Stimulated activated CD4-positive, alpha-beta T cell treated with anti-CD3 and anti-CD28 coated beads, TNF-alpha, amount 100 ng/mL, for 24 hours (primary cell): ENCODE measurements around the gene TECPR2.

Experiments used
- DNase-seq, 3 experiments: peaks; one replicate each; pipeline ENCODE4 v3.0.0-alpha.2; 2020; ENCODE audit warnings: low read depth in 3 of 3

The TECPR2 gene

DNA sequence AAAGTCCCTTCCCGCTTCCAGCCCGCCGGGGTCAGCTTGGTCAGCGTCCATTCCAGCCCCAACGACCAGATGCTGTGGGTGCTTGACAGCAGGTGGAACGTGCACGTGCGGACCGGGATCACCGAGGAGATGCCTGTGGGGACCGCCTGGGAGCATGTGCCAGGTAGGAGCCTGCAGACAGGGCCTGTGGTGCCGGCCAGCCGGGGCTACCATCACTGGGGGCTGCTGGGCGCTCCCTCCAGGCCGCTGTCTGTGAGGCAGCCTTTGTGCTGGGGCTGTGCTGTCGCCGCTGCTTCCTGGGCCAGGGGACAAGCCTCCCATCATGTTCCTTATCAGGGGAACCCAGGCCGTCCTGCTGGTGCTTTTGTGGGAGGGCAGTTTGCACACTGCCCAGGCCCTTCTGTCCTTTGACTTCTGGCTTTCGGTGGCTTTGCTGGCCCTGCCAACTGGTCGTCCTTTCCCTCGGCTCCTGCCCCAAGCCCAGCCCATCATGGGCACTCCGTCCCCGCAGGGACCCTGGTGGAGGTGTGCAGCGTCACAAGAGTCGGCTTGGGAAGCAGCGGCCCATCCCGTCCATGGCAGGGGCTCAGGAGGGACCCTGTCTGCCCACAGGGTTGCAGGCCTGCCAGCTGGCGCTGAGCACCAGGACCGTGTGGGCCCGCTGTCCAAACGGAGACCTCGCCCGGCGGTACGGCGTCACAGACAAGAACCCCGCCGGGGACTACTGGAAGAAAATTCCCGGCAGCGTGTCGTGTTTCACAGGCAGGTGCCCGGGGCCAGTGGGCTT is 134.4 kb downstream of the TECPR2 start:
- no peak for DNase-seq

DNA sequence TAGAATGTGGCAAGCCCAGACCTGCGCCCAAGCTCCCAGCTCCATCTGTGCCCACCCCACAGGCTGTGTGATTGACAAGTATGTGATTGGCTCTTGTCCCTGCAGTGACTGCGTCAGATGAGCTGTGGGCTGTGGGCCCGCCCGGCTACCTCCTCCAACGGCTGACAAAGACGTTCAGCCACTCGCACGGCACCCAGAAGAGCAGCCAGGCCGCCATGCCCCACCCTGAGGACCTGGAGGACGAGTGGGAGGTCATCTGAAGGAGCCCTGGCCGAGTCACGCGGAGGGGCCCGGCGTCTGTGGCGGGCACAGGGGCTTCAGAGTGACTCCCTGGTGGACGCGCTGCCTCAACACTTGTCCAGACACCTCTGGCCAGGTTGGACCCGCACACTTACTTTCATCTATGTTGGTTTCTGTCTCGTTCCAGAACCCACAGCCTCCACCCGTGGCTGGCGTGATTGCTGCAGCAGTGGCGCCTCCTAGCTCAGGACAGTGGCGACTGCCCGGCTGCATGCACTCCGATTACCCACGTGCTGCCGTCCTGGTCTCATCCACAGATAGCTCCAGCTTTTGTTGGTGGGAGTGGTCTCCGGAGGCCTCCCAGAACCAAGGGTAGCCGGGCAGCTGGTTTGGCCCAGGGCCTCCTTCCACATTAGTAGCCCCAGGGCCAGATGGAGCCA is 135.4 kb downstream of the TECPR2 start:
- no peak for DNase-seq

GRCh38 chr14:102498678-102499265 is 136.0 kb downstream of the TECPR2 start:
- no peak for DNase-seq

- DNase-seq, result no peak
Observed at GRCh38 chr14:102499401-102500157, 136.8 kb downstream of the TECPR2 start.

GRCh38 chr14:102500158-102500662 is 137.5 kb downstream of the TECPR2 start:
- no peak for DNase-seq

DNA sequence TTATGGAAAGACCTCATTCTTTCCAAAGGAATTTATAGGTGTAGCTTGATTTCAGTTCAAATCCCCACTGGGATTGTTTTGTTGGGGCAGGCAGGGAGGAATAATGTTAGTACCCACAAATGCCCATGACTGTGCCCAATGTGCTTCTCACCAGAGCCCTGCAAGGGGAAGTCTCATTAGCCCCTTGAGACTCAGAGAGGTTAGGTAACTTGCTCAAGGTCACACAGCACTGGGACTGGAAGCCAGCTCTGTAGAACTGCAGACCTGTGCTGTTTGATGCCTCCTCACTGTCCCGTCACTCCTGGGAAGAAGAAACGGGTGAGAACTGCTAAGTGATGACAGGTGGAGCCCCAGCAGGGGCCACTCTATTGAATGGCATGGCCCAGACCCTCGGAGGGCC is 138.0 kb downstream of the TECPR2 start:
- no peak for DNase-seq

- no peak for DNase-seq
Observed at GRCh38 chr14:102501751-102502315, 139.1 kb downstream of the TECPR2 start.

GRCh38 chr14:102502571-102502970 is 139.8 kb downstream of the TECPR2 start:
- DNase-seq, result no peak

- no peak for DNase-seq
Observed at GRCh38 chr14:102503641-102504327, 141.0 kb downstream of the TECPR2 start.

GRCh38 chr14:102504328-102504999 is 141.7 kb downstream of the TECPR2 start:
- no peak for DNase-seq

DNA sequence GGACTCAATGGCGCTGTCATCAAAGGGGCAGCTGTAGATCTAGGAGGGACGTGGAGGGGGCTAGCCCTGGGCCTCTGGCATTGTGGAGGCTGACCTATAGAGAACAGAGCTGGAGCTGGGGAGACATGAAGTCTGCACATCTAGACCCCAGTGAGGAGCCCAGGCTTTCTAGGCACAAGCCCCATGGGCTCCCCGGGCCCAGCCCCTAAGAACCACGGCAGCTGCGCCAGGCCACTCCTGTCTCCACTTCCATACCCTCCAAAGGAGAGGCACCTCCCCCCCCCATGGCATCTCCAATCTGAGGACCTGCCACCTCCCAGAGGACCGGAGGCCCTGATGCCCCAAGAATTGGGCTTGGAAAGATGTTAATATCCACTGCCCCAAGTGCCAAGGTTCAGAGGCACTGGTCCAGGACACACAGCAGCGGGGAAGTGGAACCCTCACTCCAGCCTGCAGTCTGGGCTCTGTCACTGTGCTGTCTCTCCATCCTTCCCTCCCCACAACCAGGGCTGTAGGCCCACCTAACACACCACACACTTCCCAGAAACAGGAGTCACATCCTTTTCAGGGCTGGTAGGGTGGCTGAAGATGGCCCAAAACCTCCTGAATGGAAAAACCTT is 142.4 kb downstream of the TECPR2 start:
- no peak for DNase-seq

- DNase-seq, result no peak
Observed at GRCh38 chr14:102505775-102506625, 143.3 kb downstream of the TECPR2 start.

DNA sequence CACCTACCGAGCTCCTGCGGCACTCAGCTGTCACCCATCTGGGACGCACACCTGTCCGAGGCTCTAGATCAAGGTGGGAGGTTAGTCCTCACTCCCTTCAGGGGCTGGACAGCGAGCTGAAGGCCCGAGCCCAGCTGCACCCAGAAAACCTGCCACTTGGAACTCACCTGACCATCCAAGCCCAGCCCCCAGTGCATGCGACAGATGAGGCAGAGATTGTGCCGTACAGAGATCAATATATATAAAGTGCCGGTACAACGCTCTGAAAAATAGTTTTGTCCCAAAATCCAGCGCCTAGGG is 143.8 kb downstream of the TECPR2 start:
- no peak for DNase-seq

- no peak for DNase-seq
Observed at GRCh38 chr14:102507081-102507856, 144.5 kb downstream of the TECPR2 start.

DNA sequence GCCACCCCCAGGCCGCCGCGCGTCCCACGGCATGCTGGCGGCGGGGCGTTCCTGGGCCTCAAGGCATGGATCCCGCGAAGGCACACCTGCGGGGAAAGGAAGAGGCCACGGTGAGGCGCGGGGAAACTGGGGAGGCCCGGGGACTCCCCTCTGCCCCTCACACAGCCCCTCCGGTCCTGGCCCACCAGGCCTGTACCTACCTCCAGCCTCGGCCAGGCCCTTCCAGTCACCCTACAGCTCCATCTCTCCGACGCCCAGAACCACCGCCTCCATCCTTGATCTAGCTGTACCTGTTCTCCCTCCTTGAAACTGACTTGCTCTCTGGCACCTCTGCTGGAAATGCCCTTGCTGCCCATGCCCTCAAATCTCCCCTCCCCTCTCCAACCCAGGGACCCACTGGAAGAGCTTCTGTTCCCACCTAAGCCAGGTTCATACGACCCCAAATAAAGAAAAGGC is 145.1 kb downstream of the TECPR2 start:
- DNase-seq, result no peak

DNA sequence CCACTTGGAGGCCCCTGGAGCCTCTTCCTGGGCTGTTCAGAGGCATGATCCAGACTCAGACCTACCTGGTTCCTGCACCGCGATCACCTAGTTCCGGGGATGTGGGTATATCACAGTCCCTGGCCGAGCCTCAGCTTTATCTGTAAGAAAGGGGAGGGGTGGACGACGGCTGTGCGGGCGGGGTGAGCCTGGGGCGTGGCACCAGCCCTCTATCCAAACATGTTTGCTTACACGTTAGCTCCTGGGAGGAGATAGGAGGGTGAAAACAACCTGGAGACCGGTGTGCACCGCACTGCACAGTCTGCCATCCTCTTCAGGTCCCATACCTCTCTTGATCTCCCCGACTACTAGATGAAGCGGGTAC is 145.7 kb downstream of the TECPR2 start:
- no peak for DNase-seq

GRCh38 chr14:102508774-102509745 is 146.3 kb downstream of the TECPR2 start:
- DNase-seq, result no peak
